ENCODE measurements around the gene SLC25A51. TPM values are rescaled to one million over a fixed set of nuclear protein-coding genes. Genes with fewer than 3 reads are reported as not detected.

The SLC25A51 gene
- total RNA-seq, 2 experiments from 2014 or later: 31.8 to 32.4 TPM

- intact Hi-C loops (cut with micrococcal nuclease; ENCODE audit: unreplicated experiment): no loop called here
- POLR2A ChIA-PET: no interaction called here
- TF ChIP-seq EZH2phosphoT487 (IDR thresholded peaks at IDR 0.05; ENCODE audit: borderline replicate concordance, low read depth, low read length) (no peak), CTCF (conservative IDR thresholded peaks at IDR 0.05; ENCODE audit: low read length) (no peak)
- BruUV-seq (replicated peaks): no TSS peak
- Histone ChIP-seq H3K4me1 (ENCODE audit: insufficient read depth, low read length, poor library complexity, severe bottlenecking) (no peaks in the 10 kb centered on the region), H2AFZ (ENCODE audit: low read length) (no peak overlapping the region), H3K4me2 (ENCODE audit: low read length) (no peak overlapping the region), H3K9me3 (ENCODE audit: low read length) (0 out of 2 replicates have a peak, but pooled peaks cover 4% of the 10 kb centered on the region), H3K9me2 (ENCODE audit: insufficient read depth, low read length) (no peaks in the 10 kb centered on the region), H3K27ac (ENCODE audit: low read depth, low read length, poor library complexity, severe bottlenecking) (no peak overlapping the region), H3K4me3 (ENCODE audit: low read depth, low read length, poor library complexity, severe bottlenecking) (no peak overlapping the region), H3K36me3 (ENCODE audit: insufficient read depth, low read length) (no peaks in the 10 kb centered on the region), H4K20me1 (ENCODE audit: insufficient read depth, low read length) (no peaks in the 10 kb centered on the region), H3K79me2 (ENCODE audit: insufficient read depth, low read depth, low read length) (no peaks in the 10 kb centered on the region)
- no peak for DNase-seq (ENCODE audit: low spot score)
- CTCF ChIA-PET (ENCODE audit: unreplicated experiment): no interaction called here
Measured at GRCh38 chr9:37925786-37926736, 22.1 kb upstream of the SLC25A51 start.

GRCh38 chr9:37925006-37925405 lies 21.1 kb upstream of the SLC25A51 start:
- intact Hi-C loops (cut with micrococcal nuclease; ENCODE audit: unreplicated experiment): no loop called here
- CTCF ChIA-PET (ENCODE audit: unreplicated experiment): no interaction called here
- DNase-seq (ENCODE audit: low spot score): no peak
- no peaks in the 10 kb centered on the region for H3K9me2 ChIP-seq (ENCODE audit: insufficient read depth, low read length)
- no peak overlapping the region for H3K4me3 ChIP-seq (ENCODE audit: low read depth, low read length, poor library complexity, severe bottlenecking)
- TF ChIP-seq EZH2phosphoT487 (IDR thresholded peaks at IDR 0.05; ENCODE audit: borderline replicate concordance, low read depth, low read length) (no peak), CTCF (conservative IDR thresholded peaks at IDR 0.05; ENCODE audit: low read length) (no peak)
- no peaks in the 10 kb centered on the region for H4K20me1 ChIP-seq (ENCODE audit: insufficient read depth, low read length)
- no peaks in the 10 kb centered on the region for H3K4me1 ChIP-seq (ENCODE audit: insufficient read depth, low read length, poor library complexity, severe bottlenecking)
- H3K4me2 ChIP-seq (ENCODE audit: low read length): no peak overlapping the region
- no peaks in the 10 kb centered on the region for H3K79me2 ChIP-seq (ENCODE audit: insufficient read depth, low read depth, low read length)
- no TSS peak for BruUV-seq (replicated peaks)
- POLR2A ChIA-PET: no interaction called here
- no peaks in the 10 kb centered on the region for H3K9me3 ChIP-seq (ENCODE audit: low read length)
- H2AFZ ChIP-seq (ENCODE audit: low read length): no peak overlapping the region
- no peaks in the 10 kb centered on the region for H3K36me3 ChIP-seq (ENCODE audit: insufficient read depth, low read length)
- no peak overlapping the region for H3K27ac ChIP-seq (ENCODE audit: low read depth, low read length, poor library complexity, severe bottlenecking)

GRCh38 chr9:37924538-37924937 lies 20.6 kb upstream of the SLC25A51 start:
- Histone ChIP-seq H3K36me3 (ENCODE audit: insufficient read depth, low read length) (no peaks in the 10 kb centered on the region), H2AFZ (ENCODE audit: low read length) (no peak overlapping the region), H3K27ac (ENCODE audit: low read depth, low read length, poor library complexity, severe bottlenecking) (no peak overlapping the region), H3K4me1 (ENCODE audit: insufficient read depth, low read length, poor library complexity, severe bottlenecking) (no peaks in the 10 kb centered on the region), H3K4me2 (ENCODE audit: low read length) (no peak overlapping the region), H3K79me2 (ENCODE audit: insufficient read depth, low read depth, low read length) (no peaks in the 10 kb centered on the region), H3K9me2 (ENCODE audit: insufficient read depth, low read length) (no peaks in the 10 kb centered on the region), H3K9me3 (ENCODE audit: low read length) (no peaks in the 10 kb centered on the region), H4K20me1 (ENCODE audit: insufficient read depth, low read length) (no peaks in the 10 kb centered on the region), H3K4me3 (ENCODE audit: low read depth, low read length, poor library complexity, severe bottlenecking) (no peak overlapping the region)
- TF ChIP-seq EZH2phosphoT487 (IDR thresholded peaks at IDR 0.05; ENCODE audit: borderline replicate concordance, low read depth, low read length) (no peak), CTCF (conservative IDR thresholded peaks at IDR 0.05; ENCODE audit: low read length) (no peak)
- BruUV-seq (replicated peaks): no TSS peak
- no peak for DNase-seq (ENCODE audit: low spot score)
- ChIA-PET POLR2A (no interaction called here), CTCF (ENCODE audit: unreplicated experiment) (no interaction called here)
- intact Hi-C loops (cut with micrococcal nuclease; ENCODE audit: unreplicated experiment): no loop called here
